GM18505 (cell line): ENCODE data around the gene NCAPD2.
A peak's percentile ranks its signal among the peaks of the same experiment; 100 is the strongest.
"Not testable (repeated sequence)": the region's sequence is repeated elsewhere in the genome, so short reads cannot be mapped to it uniquely, and the experiment has no call there.

Source experiments
- ATAC-seq: cut with Tn5 transposase; IDR thresholded peaks from one replicate; pipeline ENCODE4 v1.9.1; 2021; ENCODE audit not compliant: unreplicated experiment
- POLR2A ChIP-seq: IDR thresholded peaks from 4 replicates; pipeline ENCODE4 v1.6.1; 2011; ENCODE audit warnings: borderline replicate concordance; ENCODE audit not compliant: insufficient read depth, insufficient read length; ENCODE audit errors: extremely low read depth

The NCAPD2 gene

GRCh38 chr12:6460751-6461371 lies 33.0 kb upstream of the NCAPD2 start:
- no peak for TF ChIP-seq POLR2A
- no peak for ATAC-seq

- peak; percentile 65 for ATAC-seq
- peak; percentile 72 for TF ChIP-seq POLR2A
Measured at GRCh38 chr12:6461401-6462233, 32.3 kb upstream of the NCAPD2 start.

GRCh38 chr12:6462234-6462995 lies 31.5 kb upstream of the NCAPD2 start:
- ATAC-seq = no peak
- no peak for TF ChIP-seq POLR2A

GRCh38 chr12:6463216-6463615 lies 30.7 kb upstream of the NCAPD2 start:
- ATAC-seq = no peak
- TF ChIP-seq POLR2A = peak; percentile 21

- TF ChIP-seq POLR2A = no peak
- no peak for ATAC-seq
Measured at GRCh38 chr12:6463858-6464257, 30.0 kb upstream of the NCAPD2 start.

- ATAC-seq = no peak
- peak; percentile 25 for TF ChIP-seq POLR2A
Measured at GRCh38 chr12:6464531-6464930, 29.4 kb upstream of the NCAPD2 start.

- no peak for TF ChIP-seq POLR2A
- no peak for ATAC-seq
Measured at GRCh38 chr12:6465467-6466183, 28.3 kb upstream of the NCAPD2 start.

- no peak for TF ChIP-seq POLR2A
- ATAC-seq = no peak
Measured at GRCh38 chr12:6466184-6466573, 27.7 kb upstream of the NCAPD2 start.

GRCh38 chr12:6466751-6467150 lies 27.2 kb upstream of the NCAPD2 start:
- not testable (repeated sequence) for ATAC-seq

GRCh38 chr12:6467571-6468282 lies 26.2 kb upstream of the NCAPD2 start:
- not testable (repeated sequence) for ATAC-seq

GRCh38 chr12:6468283-6468575 lies 25.7 kb upstream of the NCAPD2 start:
- TF ChIP-seq POLR2A = no peak
- no peak for ATAC-seq

- ATAC-seq = no peak
- no peak for TF ChIP-seq POLR2A
Measured at GRCh38 chr12:6469092-6469491, 24.8 kb upstream of the NCAPD2 start.
